BLaER1 (cell line): ENCODE data around the gene SMPD3.
A peak's percentile ranks its signal among the peaks of the same experiment; 100 is the strongest.

Experiments
- H3K27ac ChIP-seq: shearing (Covaris generic); formaldehyde crosslinking; 2 replicates; pipeline ENCODE4 v1.8.1; 2022
- H3K27me3 ChIP-seq: shearing (Covaris generic); formaldehyde crosslinking; 2 replicates; pipeline ENCODE4 v1.8.1; 2022
- H3K36me3 ChIP-seq: shearing (Covaris generic); formaldehyde crosslinking; 2 replicates; pipeline ENCODE4 v1.8.1; 2022
- H3K4me1 ChIP-seq: shearing (Covaris generic); formaldehyde crosslinking; 2 replicates; pipeline ENCODE4 v1.8.1; 2022
- H3K4me2 ChIP-seq: shearing (Covaris generic); formaldehyde crosslinking; 2 replicates; pipeline ENCODE4 v1.8.1; 2022
- H3K4me3 ChIP-seq: shearing (Covaris generic); formaldehyde crosslinking; 2 replicates; pipeline ENCODE4 v1.8.1; 2022
- H3K9ac ChIP-seq: shearing (Covaris generic); formaldehyde crosslinking; 2 replicates; pipeline ENCODE4 v1.8.1; 2022
- H3K9me3 ChIP-seq: shearing (Covaris generic); formaldehyde crosslinking; 2 replicates; pipeline ENCODE4 v1.8.1; 2022
- H4K20me1 ChIP-seq: shearing (Covaris generic); formaldehyde crosslinking; 2 replicates; pipeline ENCODE4 v1.8.1; 2022
- Cebpa-rat ChIP-seq: shearing (Covaris generic); IDR thresholded peaks from 2 replicates; pipeline ENCODE4 v1.8.1; 2022

The SMPD3 gene

GRCh38 chr16:68458101-68458500 is 9.8 kb upstream of the SMPD3 start:
- no peak overlapping the region for H3K9ac ChIP-seq

GRCh38 chr16:68455631-68456030 is 7.3 kb upstream of the SMPD3 start:
- Histone ChIP-seq H3K27me3 (no peaks in the 10 kb centered on the region), H3K27ac (no peak overlapping the region), H3K9me3 (no peaks in the 10 kb centered on the region), H3K4me2 (no peak overlapping the region), H3K36me3 (no peaks in the 10 kb centered on the region), H3K4me1 (no peaks in the 10 kb centered on the region), H4K20me1 (no peaks in the 10 kb centered on the region), H3K4me3 (no peak overlapping the region), H3K9ac (no peak overlapping the region)
- TF ChIP-seq Cebpa-rat: no peak

More at GRCh38 chr16:68458101-68458500, 9.8 kb upstream of the SMPD3 start:
- Histone ChIP-seq H3K27ac (no peak overlapping the region), H3K27me3 (no peaks in the 10 kb centered on the region), H3K4me3 (no peak overlapping the region), H3K4me2 (no peak overlapping the region), H3K4me1 (no peaks in the 10 kb centered on the region), H3K9me3 (no peaks in the 10 kb centered on the region; the same call in 1 of the 2 replicates), H4K20me1 (no peaks in the 10 kb centered on the region), H3K36me3 (no peaks in the 10 kb centered on the region)
- no peak for TF ChIP-seq Cebpa-rat

- no peaks in the 10 kb centered on the region for H3K36me3 ChIP-seq
- H3K9ac ChIP-seq: no peak overlapping the region
- H3K27me3 ChIP-seq: no peaks in the 10 kb centered on the region
- no peak for TF ChIP-seq Cebpa-rat
- no peak overlapping the region for H3K4me3 ChIP-seq
- no peaks in the 10 kb centered on the region for H4K20me1 ChIP-seq
- no peaks in the 10 kb centered on the region for H3K9me3 ChIP-seq
- no peaks in the 10 kb centered on the region for H3K4me1 ChIP-seq
- H3K27ac ChIP-seq: no peak overlapping the region
- no peak overlapping the region for H3K4me2 ChIP-seq
Measured at GRCh38 chr16:68454920-68455435, 6.7 kb upstream of the SMPD3 start.

- Histone ChIP-seq H3K4me3 (no peak overlapping the region), H3K9ac (no peak overlapping the region), H3K27me3 (no peaks in the 10 kb centered on the region), H3K4me2 (no peak overlapping the region), H3K4me1 (peaks cover 6% of the 10 kb centered on the region), H3K27ac (no peak overlapping the region), H3K9me3 (no peaks in the 10 kb centered on the region), H4K20me1 (no peaks in the 10 kb centered on the region), H3K36me3 (no peaks in the 10 kb centered on the region)
- TF ChIP-seq Cebpa-rat: no peak
Measured at GRCh38 chr16:68453816-68454215, 5.5 kb upstream of the SMPD3 start.

- no peaks in the 10 kb centered on the region for H3K36me3 ChIP-seq
- H4K20me1 ChIP-seq: peaks cover 10% of the 10 kb centered on the region
- no peak overlapping the region for H3K4me2 ChIP-seq
- H3K27ac ChIP-seq: no peak overlapping the region
- no peak overlapping the region for H3K4me3 ChIP-seq
- H3K9ac ChIP-seq: no peak overlapping the region
- TF ChIP-seq Cebpa-rat: no peak
- H3K27me3 ChIP-seq: peaks cover 11% of the 10 kb centered on the region
- peaks cover 17% of the 10 kb centered on the region for H3K4me1 ChIP-seq
- H3K9me3 ChIP-seq: no peaks in the 10 kb centered on the region
Measured at GRCh38 chr16:68452176-68452575, 3.9 kb upstream of the SMPD3 start.

GRCh38 chr16:68451676-68452075 is 3.4 kb upstream of the SMPD3 start:
- no peak overlapping the region for H3K27ac ChIP-seq
- no peak overlapping the region for H3K4me3 ChIP-seq
- H3K4me2 ChIP-seq: no peak overlapping the region
- H3K4me1 ChIP-seq: peaks cover 17% of the 10 kb centered on the region
- no peak overlapping the region for H3K9ac ChIP-seq
- no peaks in the 10 kb centered on the region for H3K9me3 ChIP-seq
- H4K20me1 ChIP-seq: peaks cover 12% of the 10 kb centered on the region
- no peaks in the 10 kb centered on the region for H3K36me3 ChIP-seq
- TF ChIP-seq Cebpa-rat: no peak
- peaks cover 14% of the 10 kb centered on the region for H3K27me3 ChIP-seq

GRCh38 chr16:68450741-68451255 is 2.5 kb upstream of the SMPD3 start:
- Histone ChIP-seq H3K9ac (no peak overlapping the region), H3K27ac (no peak overlapping the region), H3K4me1 (peaks cover 17% of the 10 kb centered on the region), H3K4me2 (no peak overlapping the region), H3K27me3 (peaks cover 17% of the 10 kb centered on the region), H3K36me3 (no peaks in the 10 kb centered on the region), H3K4me3 (no peak overlapping the region), H3K9me3 (no peaks in the 10 kb centered on the region), H4K20me1 (peaks cover 12% of the 10 kb centered on the region)
- TF ChIP-seq Cebpa-rat: no peak

- Histone ChIP-seq H3K9me3 (no peaks in the 10 kb centered on the region), H3K4me1 (peaks cover 17% of the 10 kb centered on the region), H3K27me3 (peaks cover 17% of the 10 kb centered on the region), H3K4me3 (peak overlapping the region; percentile 59), H3K9ac (no peak overlapping the region), H3K4me2 (peak overlapping the region; percentile 92), H4K20me1 (peaks cover 25% of the 10 kb centered on the region), H3K27ac (no peak overlapping the region), H3K36me3 (no peaks in the 10 kb centered on the region)
- no peak for TF ChIP-seq Cebpa-rat
Measured at GRCh38 chr16:68447653-68448359, 502 bp downstream of the SMPD3 start.

- TF ChIP-seq Cebpa-rat: no peak
- Histone ChIP-seq H4K20me1 (peaks cover 25% of the 10 kb centered on the region), H3K36me3 (no peaks in the 10 kb centered on the region), H3K9me3 (no peaks in the 10 kb centered on the region), H3K9ac (no peak overlapping the region), H3K4me1 (peaks cover 17% of the 10 kb centered on the region), H3K27me3 (peaks cover 17% of the 10 kb centered on the region), H3K4me2 (peak overlapping the region; percentile 92), H3K4me3 (no peak overlapping the region), H3K27ac (no peak overlapping the region)
Measured at GRCh38 chr16:68446681-68447652, 1.3 kb downstream of the SMPD3 start.
